Calu3 (cell line): ENCODE data around the gene SERHL2. TPM values are rescaled to one million over a fixed set of nuclear protein-coding genes. Genes with fewer than 3 reads are reported as not detected.
A peak's percentile ranks its signal among the peaks of the same experiment; 100 is the strongest.
"Not testable (repeated sequence)": the region's sequence is repeated elsewhere in the genome, so short reads cannot be mapped to it uniquely, and the experiment has no call there.

Source experiments
- BruUV-seq: library from RNA; stranded (reverse); fragments of 400-500 nt; replicated peaks from 2 replicates; lab custom pipeline; 2021; lab: Mats Ljungman, UMichigan
- CTCF ChIA-PET: fragments of 300-600 bp; sonication (Branson Sonifier 250); formaldehyde crosslinking; loops from one replicate; lab custom pipeline; 2022; ENCODE audit warnings: antibody characterized with exemption; lab: Charles Lee
- DNase-seq: peaks from one replicate; pipeline ENCODE4 v3.0.0; 2022
- H3K27ac Mint-ChIP-seq: one replicate; pipeline ENCODE4 v1.8.0; 2022; ENCODE audit warnings: mixed read lengths; ENCODE audit not compliant: unreplicated experiment
- H3K27me3 Mint-ChIP-seq: one replicate; pipeline ENCODE4 v1.8.0; 2022; ENCODE audit warnings: mixed read lengths; ENCODE audit not compliant: unreplicated experiment
- H3K36me3 Mint-ChIP-seq: one replicate; pipeline ENCODE4 v1.8.0; 2022; ENCODE audit warnings: mild to moderate bottlenecking, moderate library complexity, mixed read lengths; ENCODE audit not compliant: insufficient read depth, unreplicated experiment
- H3K4me1 Mint-ChIP-seq: one replicate; pipeline ENCODE4 v1.8.0; 2022; ENCODE audit warnings: mild to moderate bottlenecking, low read depth, mixed read lengths; ENCODE audit not compliant: unreplicated experiment
- H3K4me3 Mint-ChIP-seq: one replicate; pipeline ENCODE4 v1.8.0; 2022; ENCODE audit warnings: mild to moderate bottlenecking, low read depth, moderate library complexity, mixed read lengths; ENCODE audit not compliant: unreplicated experiment
- H3K9me3 Mint-ChIP-seq: one replicate; pipeline ENCODE4 v1.8.0; 2022; ENCODE audit warnings: low read depth, mixed read lengths; ENCODE audit not compliant: unreplicated experiment
- CTCF ChIP-seq: fragments of 200-600 bp; IDR thresholded peaks from one replicate; pipeline ENCODE4 v1.8.0; 2022; ENCODE audit warnings: antibody characterized with exemption; ENCODE audit not compliant: unreplicated experiment
- intact Hi-C: fragments of 100-400 bp; cut with micrococcal nuclease; formaldehyde crosslinking; loops from one replicate; pipeline ENCODE4 v1.10.0; 2022; ENCODE audit not compliant: unreplicated experiment
- total RNA-seq: library from RNA; stranded (reverse); gene quantifications from 2 replicates; pipeline ENCODE4 v1.2.3, GENCODE V29; 2022

SERHL2 gene
- total RNA-seq, 1 experiment from 2014 or later, result 0.45 TPM

GRCh38 chr22:42603427-42603826 is 49.7 kb downstream of the SERHL2 start:
- H3K36me3 Mint-ChIP-seq, result peaks cover 71% of the 10 kb centered on the region
- H3K9me3 Mint-ChIP-seq, result no peaks in the 10 kb centered on the region
- intact Hi-C loops, result no loop called here
- peaks cover 11% of the 10 kb centered on the region for H3K4me1 Mint-ChIP-seq
- no peak overlapping the region for H3K4me3 Mint-ChIP-seq
- H3K27me3 Mint-ChIP-seq, result no peaks in the 10 kb centered on the region
- CTCF ChIA-PET, result no interaction called here
- TF ChIP-seq CTCF, result no peak
- no peak for DNase-seq
- BruUV-seq, result no TSS peak
- H3K27ac Mint-ChIP-seq, result peak overlapping the region; percentile 30

- no TSS peak for BruUV-seq
- Mint-ChIP-seq H3K27ac (no peak overlapping the region), H3K36me3 (peaks cover 65% of the 10 kb centered on the region), H3K27me3 (no peaks in the 10 kb centered on the region), H3K4me3 (no peak overlapping the region), H3K4me1 (peaks cover 21% of the 10 kb centered on the region), H3K9me3 (no peaks in the 10 kb centered on the region)
- CTCF ChIA-PET, result no interaction called here
- intact Hi-C loops, result no loop called here
- TF ChIP-seq CTCF, result no peak
- DNase-seq, result no peak
These were observed 50.6 kb downstream of the SERHL2 start for GRCh38 chr22:42604403-42604802.

GRCh38 chr22:42607641-42608040 is 53.9 kb downstream of the SERHL2 start:
- DNase-seq, intact Hi-C loops, H3K27ac Mint-ChIP-seq, H3K9me3 Mint-ChIP-seq, H3K27me3 Mint-ChIP-seq, CTCF ChIA-PET, H3K4me3 Mint-ChIP-seq, BruUV-seq: not testable (repeated sequence)
- peaks cover 51% of the 10 kb centered on the region for H3K36me3 Mint-ChIP-seq
- H3K4me1 Mint-ChIP-seq, result peaks cover 41% of the 10 kb centered on the region

- TF ChIP-seq CTCF, result no peak
- CTCF ChIA-PET, result interaction anchor here (0.5 kb wide), 2 partner anchors 220 to 507 kb away, joined by 3 read pairs; no protein-coding TSS in a partner anchor
- intact Hi-C loops, result no loop called here
- H3K4me3 Mint-ChIP-seq, result no peak overlapping the region
- H3K36me3 Mint-ChIP-seq, result peaks cover 53% of the 10 kb centered on the region
- no TSS peak for BruUV-seq
- peaks cover 47% of the 10 kb centered on the region for H3K4me1 Mint-ChIP-seq
- no peaks in the 10 kb centered on the region for H3K9me3 Mint-ChIP-seq
- no peaks in the 10 kb centered on the region for H3K27me3 Mint-ChIP-seq
- no peak overlapping the region for H3K27ac Mint-ChIP-seq
- DNase-seq, result no peak
These were observed 54.5 kb downstream of the SERHL2 start for GRCh38 chr22:42608136-42608822.

- peak overlapping the region; percentile 42 for H3K27ac Mint-ChIP-seq
- H3K4me3 Mint-ChIP-seq, result no peak overlapping the region
- H3K27me3 Mint-ChIP-seq, result no peaks in the 10 kb centered on the region
- peaks cover 54% of the 10 kb centered on the region for H3K4me1 Mint-ChIP-seq
- no peaks in the 10 kb centered on the region for H3K9me3 Mint-ChIP-seq
- CTCF ChIA-PET, result interaction anchor here (0.5 kb wide), 2 partner anchors 219 to 507 kb away, joined by 3 read pairs; no protein-coding TSS in a partner anchor
- intact Hi-C loops, result no loop called here
- no peak for DNase-seq
- H3K36me3 Mint-ChIP-seq, result peaks cover 59% of the 10 kb centered on the region
- no peak for TF ChIP-seq CTCF
- no TSS peak for BruUV-seq
These were observed 55.1 kb downstream of the SERHL2 start for GRCh38 chr22:42608823-42609361.
